ENCODE data around the gene FNIP2.

- TF ChIP-seq, protein P1, sequence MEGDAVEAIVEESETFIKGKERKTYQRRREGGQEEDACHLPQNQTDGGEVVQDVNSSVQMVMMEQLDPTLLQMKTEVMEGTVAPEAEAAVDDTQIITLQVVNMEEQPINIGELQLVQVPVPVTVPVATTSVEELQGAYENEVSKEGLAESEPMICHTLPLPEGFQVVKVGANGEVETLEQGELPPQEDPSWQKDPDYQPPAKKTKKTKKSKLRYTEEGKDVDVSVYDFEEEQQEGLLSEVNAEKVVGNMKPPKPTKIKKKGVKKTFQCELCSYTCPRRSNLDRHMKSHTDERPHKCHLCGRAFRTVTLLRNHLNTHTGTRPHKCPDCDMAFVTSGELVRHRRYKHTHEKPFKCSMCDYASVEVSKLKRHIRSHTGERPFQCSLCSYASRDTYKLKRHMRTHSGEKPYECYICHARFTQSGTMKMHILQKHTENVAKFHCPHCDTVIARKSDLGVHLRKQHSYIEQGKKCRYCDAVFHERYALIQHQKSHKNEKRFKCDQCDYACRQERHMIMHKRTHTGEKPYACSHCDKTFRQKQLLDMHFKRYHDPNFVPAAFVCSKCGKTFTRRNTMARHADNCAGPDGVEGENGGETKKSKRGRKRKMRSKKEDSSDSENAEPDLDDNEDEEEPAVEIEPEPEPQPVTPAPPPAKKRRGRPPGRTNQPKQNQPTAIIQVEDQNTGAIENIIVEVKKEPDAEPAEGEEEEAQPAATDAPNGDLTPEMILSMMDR (IDR thresholded peaks at IDR 0.05; ENCODE audit: borderline replicate concordance, extremely low read depth, low read length, poor library complexity, severe bottlenecking) = no peak
- no peak for TF ChIP-seq EZH2 (IDR thresholded peaks at IDR 0.05; ENCODE audit: borderline replicate concordance, low read depth, low read length, severe bottlenecking)
These were observed 17.3 kb downstream of the FNIP2 start for GRCh38 chr4:158786121-158786601.
